IMR-90 (cell line): Measurements from ENCODE around the gene TENM3. TPM values are rescaled to one million over a fixed set of nuclear protein-coding genes. Genes with fewer than 3 reads are reported as not detected.

Experiments used
- ATAC-seq: fragments of 200-7000 bp; cut with Tn5 transposase; 2 replicates; pipeline ENCODE4 v1.9.1; 2020; ENCODE audit warnings: low read depth, mild to moderate bottlenecking, moderate library complexity
- BruUV-seq: library from RNA; stranded (reverse); fragments of 400-500 nt; replicated peaks from 2 replicates; lab custom pipeline; 2021; lab: Mats Ljungman, UMichigan
- CTCF ChIA-PET: fragments of 300-600 bp; formaldehyde crosslinking; extraction: SDS; loops from one replicate; lab custom pipeline; 2021; ENCODE audit warnings: antibody characterized with exemption; lab: Yijun Ruan, JAX
- POLR2A ChIA-PET: fragments of 300-600 bp; sonication (Branson Sonifier 250); formaldehyde crosslinking; loops from one replicate; lab custom pipeline; 2022; ENCODE audit warnings: antibody characterized with exemption; ENCODE audit not compliant: unreplicated experiment; lab: Charles Lee
- DNase-seq: peaks from one replicate; pipeline ENCODE4 v3.0.0; 2013
- H2AFZ ChIP-seq: replicated peaks from 2 replicates; pipeline ENCODE3; 2013; ENCODE audit warnings: low read length, mild to moderate bottlenecking; ENCODE audit not compliant: poor library complexity
- H2AK5ac ChIP-seq: 2 replicates; pipeline ENCODE4 v1.6.1; 2013; ENCODE audit warnings: low read depth, low read length, inconsistent platforms
- H2AK9ac ChIP-seq: replicated peaks from 2 replicates; pipeline ENCODE3; 2013; ENCODE audit warnings: mild to moderate bottlenecking, low read depth, low read length, moderate library complexity; ENCODE audit not compliant: poor library complexity
- H2BK120ac ChIP-seq: 2 replicates; pipeline ENCODE4 v1.6.1; 2013; ENCODE audit warnings: low read depth, low read length, inconsistent platforms
- H2BK15ac ChIP-seq: 3 replicates; pipeline ENCODE4 v1.6.1; 2013; ENCODE audit warnings: low read depth, low read length, inconsistent platforms
- H2BK20ac ChIP-seq: 2 replicates; pipeline ENCODE4 v1.6.1; 2013; ENCODE audit warnings: low read depth, mild to moderate bottlenecking, inconsistent platforms, low read length, moderate library complexity
- H2BK5ac ChIP-seq: 2 replicates; pipeline ENCODE4 v1.6.1; 2013; ENCODE audit warnings: mild to moderate bottlenecking, low read depth, low read length, inconsistent platforms; ENCODE audit not compliant: poor library complexity, severe bottlenecking
- H3K14ac ChIP-seq: replicated peaks from 2 replicates; pipeline ENCODE4 v1.6.1; 2013; ENCODE audit warnings: low read depth, low read length, inconsistent platforms
- H3K18ac ChIP-seq: 2 replicates; pipeline ENCODE4 v1.6.1; 2013; ENCODE audit warnings: low read depth, low read length, control low read depth
- H3K23ac ChIP-seq: 2 replicates; pipeline ENCODE4 v1.6.1; 2013; ENCODE audit warnings: low read depth, low read length, inconsistent platforms
- H3K27ac ChIP-seq: 2 replicates; pipeline ENCODE4 v1.5.1; 2013; ENCODE audit warnings: mild to moderate bottlenecking, control low read depth, low read length; ENCODE audit not compliant: insufficient read depth
- H3K27me3 ChIP-seq: 2 replicates; pipeline ENCODE4 v1.6.1; 2013; ENCODE audit warnings: low read length; ENCODE audit not compliant: control insufficient read depth, insufficient read depth
- H3K36me3 ChIP-seq: 2 replicates; pipeline ENCODE4 v1.6.1; 2013; ENCODE audit warnings: low read length, mixed read lengths; ENCODE audit not compliant: control insufficient read depth, insufficient read depth
- H3K4ac ChIP-seq: 2 replicates; pipeline ENCODE4 v1.6.1; 2013; ENCODE audit warnings: low read depth, low read length, inconsistent platforms
- H3K4me1 ChIP-seq: 2 replicates; pipeline ENCODE4 v1.6.1; 2013; ENCODE audit warnings: low read length, mixed read lengths; ENCODE audit not compliant: control insufficient read depth, insufficient read depth
- H3K4me2 ChIP-seq: 2 replicates; pipeline ENCODE4 v1.6.1; 2013; ENCODE audit warnings: low read depth, mild to moderate bottlenecking, control low read depth, low read length, moderate library complexity
- H3K4me3 ChIP-seq: 2 replicates; pipeline ENCODE4 v1.5.1; 2013; ENCODE audit warnings: low read depth, mild to moderate bottlenecking, control low read depth, low read length, moderate library complexity; ENCODE audit not compliant: insufficient read depth
- H3K56ac ChIP-seq: 2 replicates; pipeline ENCODE4 v1.6.1; 2013; ENCODE audit warnings: low read length, inconsistent platforms; ENCODE audit not compliant: insufficient read depth; ENCODE audit errors: extremely low read depth
- H3K79me1 ChIP-seq, 2 experiments: 2 replicates each; pipeline ENCODE4 v1.6.1; 2013; ENCODE audit warnings: low read length in 2 of 2, inconsistent platforms in 1 of 2, low read depth in 1 of 2
- H3K9ac ChIP-seq: 2 replicates; pipeline ENCODE4 v1.6.1; 2013; ENCODE audit warnings: low read depth, low read length, control low read depth
- H3K9me1 ChIP-seq: 2 replicates; pipeline ENCODE4 v1.6.1; 2013; ENCODE audit warnings: low read length, inconsistent platforms; ENCODE audit not compliant: insufficient read depth
- H3K9me3 ChIP-seq: 2 replicates; pipeline ENCODE4 v1.6.1; 2013; ENCODE audit warnings: low read length; ENCODE audit not compliant: control insufficient read depth, insufficient read depth
- H4K20me1 ChIP-seq: 2 replicates; pipeline ENCODE4 v1.6.1; 2013; ENCODE audit warnings: low read length, inconsistent platforms; ENCODE audit not compliant: insufficient read depth
- H4K5ac ChIP-seq: 2 replicates; pipeline ENCODE4 v1.6.1; 2013; ENCODE audit warnings: mild to moderate bottlenecking, low read depth, low read length, control low read depth
- H4K8ac ChIP-seq, 2 experiments: 2 replicates each; pipeline ENCODE4 v1.6.1; 2013; ENCODE audit warnings: low read depth in 2 of 2, low read length in 2 of 2, control low read depth in 1 of 2, inconsistent platforms in 1 of 2
- H4K91ac ChIP-seq: 2 replicates; pipeline ENCODE4 v1.6.1; 2013; ENCODE audit warnings: low read depth, low read length, inconsistent platforms; ENCODE audit not compliant: insufficient read depth
- CEBPB ChIP-seq: IDR thresholded peaks from 2 replicates; pipeline ENCODE4 v1.6.1; 2012; ENCODE audit warnings: low read depth, low read length, improper control_type of control experiment
- ELK1 ChIP-seq: fragments of 150-350 bp; IDR thresholded peaks from 2 replicates; pipeline ENCODE4 v1.6.1; 2016; ENCODE audit warnings: low read depth, mild to moderate bottlenecking, low read length, moderate library complexity, borderline replicate concordance
- WGBS, 2 experiments: methylation state at CpG; one replicate each; pipeline versions ENCODE4 v1.1.5 to v1.1.7; 2013; ENCODE audit warnings: missing lambda C conversion rate in 2 of 2; ENCODE audit not compliant: insufficient read length in 1 of 2; ENCODE audit errors: extremely low coverage in 2 of 2; 5-methylcytosine and 5-hydroxymethylcytosine counted together
- dilution Hi-C: fragments of 300-500 bp; cut with HindIII; formaldehyde crosslinking; loops from one replicate; pipeline ENCODE4 v1.14.3; 2018; ENCODE audit warnings: low sequenced_read_pairs; ENCODE audit not compliant: unreplicated experiment
- in situ Hi-C: fragments of 300-500 bp; cut with MboI; formaldehyde crosslinking; loops from 3 replicates; pipeline ENCODE4 v1.14.3; 2019; ENCODE audit warnings: low sequenced_read_pairs, inconsistent platforms, mixed read lengths
- intact Hi-C: fragments of 100-400 bp; cut with micrococcal nuclease; formaldehyde crosslinking; loops from 2 replicates; pipeline ENCODE4 v1.10.0; 2022
- polyA plus RNA-seq, 3 experiments: library from polyadenylated mRNA; depleted of rRNA; stranded (reverse); fragments of >200 nt; gene quantifications; 2 replicates each; pipeline ENCODE4 v1.2.3, GENCODE V29; 2012; ENCODE audit warnings: low replicate concordance in 1 of 3
- total RNA-seq: library from RNA; depleted of rRNA; stranded (reverse); fragments of >200 nt; gene quantifications from 2 replicates; pipeline ENCODE4 v1.2.3, GENCODE V29; 2012

TENM3 gene
- total and polyA plus RNA-seq, 2 of the 4 experiments (the other 2 are of a cell fraction) = 29.9 to 173 TPM

- H4K5ac ChIP-seq = no peak overlapping the region
- no peak overlapping the region for H4K91ac ChIP-seq
- H2BK5ac ChIP-seq = no peak overlapping the region
- ChIA-PET CTCF (no interaction called here), POLR2A (no interaction called here)
- intact Hi-C loops = no loop called here
- H3K27ac ChIP-seq = no peak overlapping the region
- no peaks in the 10 kb centered on the region for H3K9me1 ChIP-seq
- no peak overlapping the region for H2BK20ac ChIP-seq
- no peaks in the 10 kb centered on the region for H3K27me3 ChIP-seq
- no TSS peak for BruUV-seq
- H3K9ac ChIP-seq = no peak overlapping the region
- H3K14ac ChIP-seq = no peak overlapping the region
- H2BK120ac ChIP-seq = no peak overlapping the region
- dilution Hi-C loops = no loop called here
- H3K36me3 ChIP-seq = no peaks in the 10 kb centered on the region
- no peak overlapping the region for H3K23ac ChIP-seq
- DNase-seq = no peak
- WGBS, 2 experiments = no CpG with 5 or more reads among the region's 3 CpGs
- H3K4me2 ChIP-seq = no peak overlapping the region
- H3K79me1 ChIP-seq = no peaks in the 10 kb centered on the region
- no peak overlapping the region for H2BK15ac ChIP-seq
- no peak for ATAC-seq
- no peak overlapping the region for H3K4ac ChIP-seq
- H3K4me3 ChIP-seq = no peak overlapping the region
- H2AK9ac ChIP-seq = no peak overlapping the region
- in situ Hi-C loops = no loop called here
- H3K18ac ChIP-seq = no peak overlapping the region
- H4K20me1 ChIP-seq = no peaks in the 10 kb centered on the region
- H3K56ac ChIP-seq = no peak overlapping the region
- H2AK5ac ChIP-seq = no peak overlapping the region
- no peak overlapping the region for H2AFZ ChIP-seq
- H3K9me3 ChIP-seq = no peaks in the 10 kb centered on the region
- no peaks in the 10 kb centered on the region for H3K4me1 ChIP-seq
- no peak overlapping the region for H4K8ac ChIP-seq
- TF ChIP-seq CEBPB = peak; percentile 41; the same call in 1 of the 2 replicates
- no peak for TF ChIP-seq ELK1
These were observed 151.0 kb downstream of the TENM3 start for GRCh38 chr4:182394181-182394580.
